Kidney epithelial cell (primary cell): Measurements from ENCODE around the gene ZXDA. TPM values are rescaled to one million over a fixed set of nuclear protein-coding genes. Genes with fewer than 3 reads are reported as not detected.
A peak's percentile ranks its signal among the peaks of the same experiment; 100 is the strongest.
"Not testable (repeated sequence)": the region's sequence is repeated elsewhere in the genome, so short reads cannot be mapped to it uniquely, and the experiment has no call there.

Source experiments
- DNase-seq: peaks from one replicate; pipeline ENCODE4 v3.0.0-alpha.2; 2010; ENCODE audit warnings: low read depth
- H3K27me3 ChIP-seq: 2 replicates; pipeline ENCODE4 v1.6.0; 2011; ENCODE audit warnings: low read length; ENCODE audit not compliant: control insufficient read depth, insufficient read depth
- H3K36me3 ChIP-seq: 2 replicates; pipeline ENCODE4 v1.5.1; 2011; ENCODE audit warnings: low read length; ENCODE audit not compliant: control insufficient read depth, insufficient read depth
- H3K4me3 ChIP-seq: 2 replicates; pipeline ENCODE4 v1.5.1; 2011; ENCODE audit warnings: low read depth, mild to moderate bottlenecking, control low read depth, low read length
- CTCF ChIP-seq: IDR thresholded peaks from 2 replicates; pipeline ENCODE4 v1.5.1; 2011; ENCODE audit warnings: mild to moderate bottlenecking, moderate library complexity, low read length, control low read depth, inconsistent platforms; ENCODE audit not compliant: insufficient read depth, poor library complexity, severe bottlenecking
- total RNA-seq: library from RNA; depleted of rRNA; stranded (reverse); fragments of >200 nt; gene quantifications from 2 replicates; pipeline ENCODE4 v1.2.3, GENCODE V29; 2015

The ZXDA gene
- total RNA-seq, 1 donor from 2014 or later: 6.5 TPM

GRCh38 chrX:57929373-57929772, 19.1 kb upstream of the ZXDA start:
- Histone ChIP-seq H3K4me3 (no peak overlapping the region), H3K36me3 (no peaks in the 10 kb centered on the region), H3K27me3 (no peaks in the 10 kb centered on the region)
- TF ChIP-seq CTCF: peak; percentile 21
- no peak for DNase-seq

- Histone ChIP-seq H3K36me3 (no peaks in the 10 kb centered on the region), H3K27me3 (no peaks in the 10 kb centered on the region), H3K4me3 (no peak overlapping the region)
- no peak for TF ChIP-seq CTCF
- DNase-seq: no peak
Observed at GRCh38 chrX:57925806-57926205, 15.5 kb upstream of the ZXDA start.

GRCh38 chrX:57918750-57919436, 8.6 kb upstream of the ZXDA start:
- H3K4me3 ChIP-seq: no peak overlapping the region
- H3K36me3 ChIP-seq: no peaks in the 10 kb centered on the region
- TF ChIP-seq CTCF: peak; percentile 35
- no peaks in the 10 kb centered on the region for H3K27me3 ChIP-seq
- no peak for DNase-seq

GRCh38 chrX:57915680-57916079, 5.4 kb upstream of the ZXDA start:
- no peak for DNase-seq
- Histone ChIP-seq H3K27me3 (no peaks in the 10 kb centered on the region), H3K36me3 (no peaks in the 10 kb centered on the region), H3K4me3 (no peak overlapping the region)
- TF ChIP-seq CTCF: no peak

GRCh38 chrX:57909595-57910286, 517 bp downstream of the ZXDA start:
- H3K36me3 ChIP-seq, H3K27me3 ChIP-seq, DNase-seq: not testable (repeated sequence)
- peak overlapping the region; percentile 48 for H3K4me3 ChIP-seq

- DNase-seq, H3K36me3 ChIP-seq, H3K27me3 ChIP-seq: not testable (repeated sequence)
- H3K4me3 ChIP-seq: peak overlapping the region; percentile 48
Observed at GRCh38 chrX:57908972-57909594, 1.2 kb downstream of the ZXDA start.
